ENCODE measurements around the gene CCDC63. TPM values are rescaled to one million over a fixed set of nuclear protein-coding genes. Genes with fewer than 3 reads are reported as not detected.
"Not testable (repeated sequence)": the region's sequence is repeated elsewhere in the genome, so short reads cannot be mapped to it uniquely, and the experiment has no call there.

CCDC63 gene
- polyA plus RNA-seq, 1 of the 3 experiments (the other 2 are of a cell fraction) = not detected

- H3K4me2 ChIP-seq; POLR2A ChIA-PET; H3K4me1 ChIP-seq (ENCODE audit: control insufficient read depth in 1 of 2, insufficient read depth in 2 of 2, low read depth in 1 of 2, low read length in 1 of 2); DNase-seq; H3K79me2 ChIP-seq (ENCODE audit: insufficient read depth); H3K9ac ChIP-seq; H3K4me3 ChIP-seq (ENCODE audit: low read depth in 2 of 2, low read length in 1 of 2); H3K9me2 ChIP-seq; H3F3A ChIP-seq (replicated peaks; ENCODE audit: insufficient read depth); H3K36me3 ChIP-seq (replicated peaks in 1 of 2; ENCODE audit: control insufficient read depth in 1 of 2, insufficient read depth in 2 of 2, low read length in 1 of 2); H3K27ac ChIP-seq (ENCODE audit: low read depth in 2 of 2, low read length in 1 of 2); H3K9me3 ChIP-seq; H3K27me3 ChIP-seq (ENCODE audit: insufficient read depth); H2AFZ ChIP-seq (ENCODE audit: low read depth); H4K20me1 ChIP-seq (ENCODE audit: insufficient read depth): not testable (repeated sequence)
- 87% methylated on average over 4 of the region's 4 CpGs for whole genome bisulfite sequencing (ENCODE audit: low lambda C conversion rate)
- CTCF ChIA-PET = interaction anchor here (1.4 to 1.8 kb wide), 2 partner anchors 11 to 30 kb away, joined by 4 to 7 read pairs; partner anchors contain the start of gene CCDC63
Measured at GRCh38 chr12:110857954-110858353, 11.2 kb downstream of the CCDC63 start.

DNA sequence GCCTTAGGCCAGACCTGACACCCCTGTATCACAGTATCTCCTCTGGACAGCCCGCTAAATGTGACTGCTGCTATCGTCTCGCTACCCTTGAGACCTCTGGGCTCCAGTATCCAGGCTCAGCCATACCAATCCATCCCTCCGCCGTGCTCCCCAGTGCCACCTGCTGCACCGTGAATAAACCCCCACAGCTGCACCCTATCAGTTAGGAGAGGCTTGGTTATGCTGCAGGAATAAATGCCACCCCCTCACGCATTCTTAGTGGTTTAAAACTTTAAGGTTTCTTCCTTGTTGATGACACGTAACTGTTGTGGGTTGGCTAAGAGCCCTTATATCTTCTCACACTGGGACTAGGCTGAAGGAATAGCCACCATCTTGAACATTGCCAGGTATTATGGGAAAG lies 12.1 kb downstream of the CCDC63 start:
- CTCF ChIA-PET = no interaction called here
- TF ChIP-seq JUND (IDR thresholded peaks at IDR 0.05) (no peak), ELF1 (IDR thresholded peaks at IDR 0.05) (no peak), SMC3 (IDR thresholded peaks at IDR 0.05; ENCODE audit: low read depth, low read length) (no peak), TCF12 (IDR thresholded peaks at IDR 0.05) (no peak), YY1 (IDR thresholded peaks at IDR 0.05; ENCODE audit: low read depth) (no peak), RCOR1 (IDR thresholded peaks at IDR 0.05; ENCODE audit: low read length) (no peak), PBX3 (IDR thresholded peaks at IDR 0.05) (no peak), RFX5 (IDR thresholded peaks at IDR 0.05; ENCODE audit: low read length) (no peak), RXRA (IDR thresholded peaks at IDR 0.05; ENCODE audit: borderline replicate concordance, low read depth) (no peak), MXI1 (IDR thresholded peaks at IDR 0.05; ENCODE audit: low read depth, low read length) (no peak), GATA2 (CRISPR knock-in tag; IDR thresholded peaks at IDR 0.05) (no peak), POLR2AphosphoS5 (IDR thresholded peaks at IDR 0.05; ENCODE audit: low read depth, low read length) (no peak), EZH2phosphoT487 (IDR thresholded peaks at IDR 0.05; ENCODE audit: borderline replicate concordance, low read depth) (no peak), SIN3A (IDR thresholded peaks at IDR 0.05; ENCODE audit: borderline replicate concordance, low read depth, low read length) (no peak), CTCF (IDR thresholded peaks at IDR 0.05) (no peak), FOSL2 (IDR thresholded peaks at IDR 0.05; ENCODE audit: borderline replicate concordance, low read depth) (no peak), NFIC (IDR thresholded peaks at IDR 0.05; ENCODE audit: borderline replicate concordance) (no peak), EP300 (IDR thresholded peaks at IDR 0.05; ENCODE audit: borderline replicate concordance in 1 of 2, low read depth in 1 of 2, low read length in 1 of 2) (no peak), TAF1 (IDR thresholded peaks at IDR 0.05; ENCODE audit: borderline replicate concordance, low read depth, low read length) (no peak)
- no peak overlapping the region for H3K4me2 ChIP-seq
- no peaks in the 10 kb centered on the region for H3K27me3 ChIP-seq (ENCODE audit: insufficient read depth)
- H3K9me3 ChIP-seq = no peaks in the 10 kb centered on the region
- no peaks in the 10 kb centered on the region for H3F3A ChIP-seq (replicated peaks; ENCODE audit: insufficient read depth)
- no peak overlapping the region for H3K4me3 ChIP-seq (ENCODE audit: low read depth in 2 of 2, low read length in 1 of 2)
- H3K36me3 ChIP-seq (replicated peaks in 1 of 2; ENCODE audit: control insufficient read depth in 1 of 2, insufficient read depth in 2 of 2, low read length in 1 of 2) = no peaks in the 10 kb centered on the region
- H4K20me1 ChIP-seq (ENCODE audit: insufficient read depth) = no peaks in the 10 kb centered on the region
- no peaks in the 10 kb centered on the region for H3K79me2 ChIP-seq (ENCODE audit: insufficient read depth)
- no peaks in the 10 kb centered on the region for H3K4me1 ChIP-seq (ENCODE audit: control insufficient read depth in 1 of 2, insufficient read depth in 2 of 2, low read depth in 1 of 2, low read length in 1 of 2)
- DNase-seq = no peak
- POLR2A ChIA-PET = no interaction called here
- no peak overlapping the region for H3K9ac ChIP-seq
- no peaks in the 10 kb centered on the region for H3K9me2 ChIP-seq
- H3K27ac ChIP-seq (ENCODE audit: low read depth in 2 of 2, low read length in 1 of 2) = no peak overlapping the region
- H2AFZ ChIP-seq (ENCODE audit: low read depth) = no peak overlapping the region
- WGBS (ENCODE audit: low lambda C conversion rate) = 87% methylated on average over 8 of the region's 8 CpGs

Measured in SK-N-SH (cell line).